Glutamatergic neuron (in vitro differentiated cells): ENCODE results near the gene RAB6B. TPM values are rescaled to one million over a fixed set of nuclear protein-coding genes. Genes with fewer than 3 reads are reported as not detected.

Experiments used
- DNase-seq: peaks from one replicate; pipeline ENCODE4 v3.0.0; 2022
- H3K27ac Mint-ChIP-seq: one replicate; pipeline ENCODE4 v1.8.0; 2020; ENCODE audit warnings: mild to moderate bottlenecking, mixed read lengths, inconsistent platforms; ENCODE audit not compliant: unreplicated experiment
- H3K27me3 Mint-ChIP-seq: one replicate; pipeline ENCODE4 v1.8.0; 2020; ENCODE audit warnings: mild to moderate bottlenecking, moderate library complexity, mixed read lengths, inconsistent platforms; ENCODE audit not compliant: unreplicated experiment
- H3K36me3 Mint-ChIP-seq: one replicate; pipeline ENCODE4 v1.8.0; 2020; ENCODE audit warnings: mild to moderate bottlenecking, mixed read lengths, inconsistent platforms; ENCODE audit not compliant: unreplicated experiment
- H3K4me1 Mint-ChIP-seq: one replicate; pipeline ENCODE4 v1.8.0; 2020; ENCODE audit warnings: mild to moderate bottlenecking, low read depth, mixed read lengths, inconsistent platforms; ENCODE audit not compliant: unreplicated experiment
- H3K4me3 Mint-ChIP-seq: one replicate; pipeline ENCODE4 v1.8.0; 2020; ENCODE audit warnings: mild to moderate bottlenecking, mixed read lengths, inconsistent platforms; ENCODE audit not compliant: unreplicated experiment
- H3K9me3 Mint-ChIP-seq: one replicate; pipeline ENCODE4 v1.8.0; 2020; ENCODE audit warnings: mild to moderate bottlenecking, moderate library complexity, mixed read lengths, inconsistent platforms; ENCODE audit not compliant: unreplicated experiment
- total RNA-seq: library from RNA; stranded (reverse); fragmentation: NEBNext Ultra II Directional; extraction: Animal tissue kit (Norgen Biotek cat#: 25700); gene quantifications from one replicate; pipeline ENCODE4 v1.2.1, GENCODE V29; 2021; ENCODE audit not compliant: unreplicated experiment
- TF ChIP-seq, protein P1 (sequence below): fragments of 200-600 bp; sonication (generic); IDR thresholded peaks from one replicate; pipeline ENCODE4 v1.5.0; 2021; ENCODE audit not compliant: partially characterized antibody, unreplicated experiment

Gene RAB6B
- total RNA-seq, 1 donor from 2014 or later: 222 TPM

DNA sequence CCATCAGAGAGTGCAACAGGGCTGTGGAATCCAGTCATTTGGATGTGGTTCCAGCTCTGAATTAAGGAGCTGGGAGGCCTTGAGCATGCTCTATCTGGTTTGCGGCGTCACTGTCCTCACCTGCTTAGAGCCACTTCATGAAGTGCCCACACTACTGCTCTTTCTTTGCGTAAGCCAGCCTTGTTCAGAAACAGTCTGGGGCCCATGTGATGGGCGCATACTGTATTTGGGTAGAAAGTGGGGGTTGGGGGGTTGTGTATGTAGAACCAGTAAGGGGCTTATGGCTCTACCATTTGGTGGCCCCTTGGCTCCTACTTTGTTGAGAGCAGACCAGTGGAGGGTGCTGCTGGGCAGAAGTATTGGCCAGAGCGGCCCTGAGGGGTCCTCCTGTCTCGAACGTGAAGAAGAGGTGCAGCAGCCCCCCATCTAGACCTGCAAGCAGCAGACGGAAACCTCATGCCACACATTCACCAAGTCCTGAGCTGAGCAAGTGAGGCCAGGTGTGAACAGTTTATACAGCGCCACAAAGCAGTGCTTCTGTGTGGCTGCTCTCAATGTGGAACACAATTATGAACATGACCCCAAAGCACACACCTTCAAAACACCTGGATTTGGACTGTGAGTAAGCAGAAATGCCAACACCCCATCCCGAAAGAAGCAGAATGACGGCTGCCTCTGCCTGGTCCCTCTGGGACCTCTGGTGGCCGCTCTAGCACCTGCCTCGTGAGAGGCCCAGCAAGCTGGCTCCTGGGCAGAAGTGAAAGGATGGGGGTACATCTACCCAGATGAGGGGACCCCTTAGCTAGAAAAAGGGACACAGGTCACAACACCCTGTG, 63.5 kb downstream of the RAB6B start:
- Mint-ChIP-seq H3K27ac (no peak overlapping the region), H3K27me3 (peaks cover 14% of the 10 kb centered on the region), H3K4me1 (peaks cover 2% of the 10 kb centered on the region), H3K4me3 (no peak overlapping the region), H3K9me3 (peaks cover 13% of the 10 kb centered on the region), H3K36me3 (peaks cover 11% of the 10 kb centered on the region)
- TF ChIP-seq, protein P1, sequence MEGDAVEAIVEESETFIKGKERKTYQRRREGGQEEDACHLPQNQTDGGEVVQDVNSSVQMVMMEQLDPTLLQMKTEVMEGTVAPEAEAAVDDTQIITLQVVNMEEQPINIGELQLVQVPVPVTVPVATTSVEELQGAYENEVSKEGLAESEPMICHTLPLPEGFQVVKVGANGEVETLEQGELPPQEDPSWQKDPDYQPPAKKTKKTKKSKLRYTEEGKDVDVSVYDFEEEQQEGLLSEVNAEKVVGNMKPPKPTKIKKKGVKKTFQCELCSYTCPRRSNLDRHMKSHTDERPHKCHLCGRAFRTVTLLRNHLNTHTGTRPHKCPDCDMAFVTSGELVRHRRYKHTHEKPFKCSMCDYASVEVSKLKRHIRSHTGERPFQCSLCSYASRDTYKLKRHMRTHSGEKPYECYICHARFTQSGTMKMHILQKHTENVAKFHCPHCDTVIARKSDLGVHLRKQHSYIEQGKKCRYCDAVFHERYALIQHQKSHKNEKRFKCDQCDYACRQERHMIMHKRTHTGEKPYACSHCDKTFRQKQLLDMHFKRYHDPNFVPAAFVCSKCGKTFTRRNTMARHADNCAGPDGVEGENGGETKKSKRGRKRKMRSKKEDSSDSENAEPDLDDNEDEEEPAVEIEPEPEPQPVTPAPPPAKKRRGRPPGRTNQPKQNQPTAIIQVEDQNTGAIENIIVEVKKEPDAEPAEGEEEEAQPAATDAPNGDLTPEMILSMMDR: no peak
- DNase-seq: no peak

DNA sequence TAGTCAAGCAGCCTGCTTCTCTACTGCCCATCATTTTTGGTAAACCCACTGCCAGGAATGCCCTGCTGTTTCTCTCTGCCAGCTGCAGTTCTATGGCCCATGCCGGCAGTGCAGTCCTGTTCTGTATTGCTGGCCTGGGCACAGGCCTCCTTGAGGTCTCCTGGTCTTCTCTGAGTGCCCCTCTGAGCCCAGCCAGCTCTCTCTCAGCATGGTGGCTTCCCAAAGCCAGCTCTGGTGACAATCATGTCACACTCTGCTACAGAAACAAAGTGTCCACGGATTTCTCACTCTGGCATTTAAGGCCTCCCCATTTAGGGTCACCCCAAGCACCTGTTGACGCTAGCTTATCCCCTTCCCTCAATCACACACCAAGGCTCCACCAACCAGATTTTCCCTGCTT, 65.6 kb downstream of the RAB6B start:
- TF ChIP-seq, protein P1: no peak
- peaks cover 12% of the 10 kb centered on the region for H3K36me3 Mint-ChIP-seq
- H3K9me3 Mint-ChIP-seq: peaks cover 14% of the 10 kb centered on the region
- H3K4me1 Mint-ChIP-seq: no peaks in the 10 kb centered on the region
- no peak overlapping the region for H3K27ac Mint-ChIP-seq
- H3K27me3 Mint-ChIP-seq: peaks cover 13% of the 10 kb centered on the region
- H3K4me3 Mint-ChIP-seq: no peak overlapping the region
- no peak for DNase-seq

DNA sequence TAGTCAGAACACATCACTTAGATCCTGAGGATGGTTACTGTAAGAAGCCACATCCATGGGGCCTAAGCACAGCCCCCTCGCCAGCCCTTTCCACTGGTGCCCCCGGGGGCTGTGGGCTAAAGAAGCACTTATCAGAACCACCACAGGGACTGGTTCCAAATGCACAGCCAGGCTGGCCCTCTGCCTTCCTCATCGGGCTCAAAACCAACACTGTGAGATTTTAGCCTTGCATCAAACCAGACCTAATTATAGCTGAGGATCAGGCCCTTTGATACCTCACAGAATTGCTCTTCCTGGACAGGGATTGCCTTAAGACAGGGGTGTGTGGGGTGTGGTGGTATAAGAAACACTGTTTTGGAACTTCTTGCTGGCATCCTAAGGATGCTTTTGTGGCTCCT, 66.4 kb downstream of the RAB6B start:
- no peak for DNase-seq
- Mint-ChIP-seq H3K36me3 (peaks cover 13% of the 10 kb centered on the region), H3K9me3 (peaks cover 15% of the 10 kb centered on the region), H3K4me1 (no peaks in the 10 kb centered on the region), H3K4me3 (no peak overlapping the region), H3K27ac (no peak overlapping the region), H3K27me3 (peaks cover 11% of the 10 kb centered on the region)
- TF ChIP-seq, protein P1: no peak

DNA sequence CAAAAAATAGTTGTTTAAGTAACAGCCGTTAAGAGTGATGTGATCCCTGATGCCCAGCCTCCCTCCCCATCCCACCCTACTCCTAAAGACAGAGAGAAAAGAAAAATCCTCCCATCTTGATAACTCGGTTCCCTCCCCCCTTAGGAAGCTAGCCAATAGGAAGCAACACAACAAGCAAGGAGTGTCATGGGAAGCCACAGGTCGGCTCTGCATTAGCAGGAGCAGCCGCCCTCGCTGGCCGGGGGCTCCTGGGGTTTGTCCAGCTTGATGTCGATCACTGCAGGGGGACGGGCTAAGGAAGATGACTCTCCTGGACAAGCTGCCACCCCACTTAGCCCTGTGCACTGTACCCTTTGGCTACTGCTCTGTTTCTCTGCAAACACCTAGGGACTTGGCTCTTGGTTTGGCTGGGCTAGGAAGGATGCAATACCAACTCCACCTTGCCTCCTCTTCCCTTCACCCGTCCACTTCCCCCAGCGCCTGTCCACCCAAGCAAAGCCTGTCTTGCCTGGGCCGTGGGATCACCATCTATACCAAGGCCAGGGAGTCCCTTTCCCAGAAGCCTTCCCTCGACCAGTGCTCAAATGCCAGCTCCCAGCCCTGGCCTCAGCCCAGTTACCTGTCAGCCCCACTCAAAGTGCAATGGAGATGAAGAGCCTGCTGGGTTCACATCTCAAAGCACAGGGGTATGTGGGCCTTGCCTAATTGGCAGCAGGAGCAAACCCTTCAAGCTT, 66.9 kb downstream of the RAB6B start:
- Mint-ChIP-seq H3K36me3 (peaks cover 13% of the 10 kb centered on the region), H3K4me1 (no peaks in the 10 kb centered on the region), H3K4me3 (no peak overlapping the region), H3K27ac (no peak overlapping the region), H3K27me3 (peaks cover 11% of the 10 kb centered on the region), H3K9me3 (peaks cover 11% of the 10 kb centered on the region)
- TF ChIP-seq, protein P1: no peak
- peak; percentile 41 for DNase-seq

DNA sequence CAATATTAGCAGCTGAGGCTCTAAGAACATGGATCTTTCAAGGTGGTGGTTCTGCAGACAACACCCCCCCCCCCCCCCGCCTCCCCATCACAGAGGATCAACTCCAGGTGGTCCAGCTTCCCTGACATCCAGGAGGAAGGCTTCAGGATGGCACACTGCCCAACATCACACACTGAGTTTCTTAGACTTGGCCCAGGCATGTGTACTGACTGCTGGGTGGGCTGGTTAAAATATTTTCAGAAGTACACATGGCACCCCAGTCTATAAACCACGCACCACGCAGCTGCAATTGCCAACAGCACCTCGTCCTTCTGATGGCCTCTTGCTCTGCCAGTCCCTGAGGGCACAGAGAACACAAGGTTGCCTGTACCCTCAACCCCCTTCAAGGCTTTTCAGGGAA, 68.0 kb downstream of the RAB6B start:
- Mint-ChIP-seq H3K27me3 (peaks cover 10% of the 10 kb centered on the region), H3K9me3 (peaks cover 11% of the 10 kb centered on the region), H3K36me3 (peaks cover 13% of the 10 kb centered on the region), H3K27ac (no peak overlapping the region), H3K4me1 (peaks cover under 1% of the 10 kb centered on the region), H3K4me3 (no peak overlapping the region)
- no peak for DNase-seq
- TF ChIP-seq, protein P1: no peak
